ENCODE results near the gene NAA35.

DNA sequence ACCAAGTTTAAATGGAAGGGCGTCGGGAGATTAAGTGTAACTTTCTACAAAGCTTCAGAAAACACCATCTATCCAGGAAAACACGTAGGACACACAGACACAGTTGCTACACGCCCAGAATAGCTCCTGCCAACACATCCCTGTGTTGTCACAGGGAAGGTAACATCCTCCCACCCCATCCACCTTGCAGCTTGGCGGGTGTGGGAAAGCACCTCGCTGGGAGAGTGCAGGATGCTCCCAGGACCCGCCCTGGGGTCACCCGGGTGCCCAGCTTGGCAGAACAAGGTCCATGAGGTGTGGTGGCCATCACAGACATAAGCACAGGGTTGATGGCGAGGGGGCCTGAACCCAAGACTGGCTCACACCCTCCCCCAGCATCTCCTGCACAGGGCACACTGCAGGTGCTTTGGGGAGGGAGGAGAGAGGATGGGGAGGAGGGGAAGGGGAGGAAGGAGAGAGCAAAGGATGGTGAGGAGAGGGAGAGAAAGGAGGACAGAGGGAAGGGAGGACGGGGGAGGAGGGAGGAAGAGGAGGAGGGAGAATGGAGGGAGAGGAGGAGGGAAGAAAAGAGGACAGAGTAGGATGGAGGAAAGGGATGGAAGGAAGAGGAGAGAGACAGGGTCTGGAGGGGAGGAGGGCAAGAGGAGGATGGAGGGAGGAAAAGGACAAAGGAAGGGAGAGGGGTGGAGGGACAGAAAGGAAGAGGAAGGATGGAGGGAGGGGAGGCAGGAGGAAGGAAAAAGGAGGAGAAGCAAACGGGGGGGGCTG is 121.2 kb downstream of the NAA35 start:
- TF ChIP-seq SNAI2 (CRISPR knock-in tag; IDR thresholded peaks at IDR 0.05) (no peak), GLIS3 (CRISPR knock-in tag; IDR thresholded peaks at IDR 0.05) (no peak), OSR1 (CRISPR knock-in tag; IDR thresholded peaks at IDR 0.05) (no peak), RARB (CRISPR knock-in tag; IDR thresholded peaks at IDR 0.05) (no peak), ISL1 (CRISPR knock-in tag; IDR thresholded peaks at IDR 0.05) (no peak)
- TF ChIP-seq, protein P1, sequence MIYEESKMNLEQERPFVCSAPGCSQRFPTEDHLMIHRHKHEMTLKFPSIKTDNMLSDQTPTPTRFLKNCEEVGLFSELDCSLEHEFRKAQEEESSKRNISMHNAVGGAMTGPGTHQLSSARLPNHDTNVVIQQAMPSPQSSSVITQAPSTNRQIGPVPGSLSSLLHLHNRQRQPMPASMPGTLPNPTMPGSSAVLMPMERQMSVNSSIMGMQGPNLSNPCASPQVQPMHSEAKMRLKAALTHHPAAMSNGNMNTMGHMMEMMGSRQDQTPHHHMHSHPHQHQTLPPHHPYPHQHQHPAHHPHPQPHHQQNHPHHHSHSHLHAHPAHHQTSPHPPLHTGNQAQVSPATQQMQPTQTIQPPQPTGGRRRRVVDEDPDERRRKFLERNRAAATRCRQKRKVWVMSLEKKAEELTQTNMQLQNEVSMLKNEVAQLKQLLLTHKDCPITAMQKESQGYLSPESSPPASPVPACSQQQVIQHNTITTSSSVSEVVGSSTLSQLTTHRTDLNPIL (CRISPR knock-in tag; IDR thresholded peaks at IDR 0.05; ENCODE audit: low read depth) = no peak
- TF ChIP-seq, protein P2, sequence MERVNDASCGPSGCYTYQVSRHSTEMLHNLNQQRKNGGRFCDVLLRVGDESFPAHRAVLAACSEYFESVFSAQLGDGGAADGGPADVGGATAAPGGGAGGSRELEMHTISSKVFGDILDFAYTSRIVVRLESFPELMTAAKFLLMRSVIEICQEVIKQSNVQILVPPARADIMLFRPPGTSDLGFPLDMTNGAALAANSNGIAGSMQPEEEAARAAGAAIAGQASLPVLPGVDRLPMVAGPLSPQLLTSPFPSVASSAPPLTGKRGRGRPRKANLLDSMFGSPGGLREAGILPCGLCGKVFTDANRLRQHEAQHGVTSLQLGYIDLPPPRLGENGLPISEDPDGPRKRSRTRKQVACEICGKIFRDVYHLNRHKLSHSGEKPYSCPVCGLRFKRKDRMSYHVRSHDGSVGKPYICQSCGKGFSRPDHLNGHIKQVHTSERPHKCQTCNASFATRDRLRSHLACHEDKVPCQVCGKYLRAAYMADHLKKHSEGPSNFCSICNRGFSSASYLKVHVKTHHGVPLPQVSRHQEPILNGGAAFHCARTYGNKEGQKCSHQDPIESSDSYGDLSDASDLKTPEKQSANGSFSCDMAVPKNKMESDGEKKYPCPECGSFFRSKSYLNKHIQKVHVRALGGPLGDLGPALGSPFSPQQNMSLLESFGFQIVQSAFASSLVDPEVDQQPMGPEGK (CRISPR knock-in tag; IDR thresholded peaks at IDR 0.05; ENCODE audit: borderline replicate concordance) = no peak
